ENCODE data around the gene C8G.

GRCh38 chr9:136945333-136946227, 537 bp downstream of the C8G start:
- TF ChIP-seq CTCF (IDR thresholded peaks at IDR 0.05; ENCODE audit: insufficient read depth, low read depth, low read length): no peak
- no peak for TF ChIP-seq EZH2 (IDR thresholded peaks at IDR 0.05; ENCODE audit: insufficient read depth, low read length)
